H1 (cell line): Measurements from ENCODE around the gene DIAPH2. TPM values are rescaled to one million over a fixed set of nuclear protein-coding genes. Genes with fewer than 3 reads are reported as not detected.
A peak's percentile ranks its signal among the peaks of the same experiment; 100 is the strongest.

Experiments
- CTCF ChIA-PET: fragments of 300-600 bp; sonication (Branson Sonifier 250); formaldehyde crosslinking; loops from one replicate; lab custom pipeline; 2021; ENCODE audit not compliant: partially characterized antibody; lab: Charles Lee
- POLR2A ChIA-PET: fragments of 300-600 bp; sonication (Branson Sonifier 250); formaldehyde crosslinking; loops from one replicate; lab custom pipeline; 2021; ENCODE audit warnings: inconsistent platforms; ENCODE audit not compliant: partially characterized antibody; lab: Charles Lee
- DNase-seq, 2 experiments: peaks; one replicate each; pipeline versions ENCODE4 v3.0.0 to v3.0.0-alpha.2; 2010 to 2022; ENCODE audit warnings: low spot score in 2 of 2, low read depth in 1 of 2, mixed read lengths in 1 of 2
- FAIRE-seq: peaks from 2 replicates; lab custom pipeline; 2011; peaks lifted over from hg19 to GRCh38; lab: Jason Lieb, UNC
- H2AFZ ChIP-seq: 2 replicates; pipeline ENCODE4 v1.8.1; 2012; ENCODE audit warnings: low read length, inconsistent platforms
- H2AK5ac ChIP-seq: 2 replicates; pipeline ENCODE4 v1.6.1; 2013; ENCODE audit warnings: low read depth, low read length
- H2BK120ac ChIP-seq: replicated peaks from 2 replicates; pipeline ENCODE3; 2013; ENCODE audit warnings: low read depth, low read length, inconsistent platforms
- H2BK12ac ChIP-seq: 2 replicates; pipeline ENCODE4 v1.6.1; 2013; ENCODE audit warnings: low read depth, low read length
- H2BK15ac ChIP-seq: 2 replicates; pipeline ENCODE4 v1.6.1; 2013; ENCODE audit warnings: low read length
- H2BK20ac ChIP-seq: 2 replicates; pipeline ENCODE4 v1.6.1; 2013; ENCODE audit warnings: low read length
- H2BK5ac ChIP-seq: 2 replicates; pipeline ENCODE4 v1.6.1; 2013; ENCODE audit warnings: low read depth, low read length
- H3K14ac ChIP-seq: 2 replicates; pipeline ENCODE4 v1.6.1; 2013; ENCODE audit warnings: inconsistent platforms; ENCODE audit not compliant: insufficient read length
- H3K18ac ChIP-seq: 2 replicates; pipeline ENCODE4 v1.6.1; 2013; ENCODE audit warnings: low read length; ENCODE audit errors: extremely low read depth
- H3K23ac ChIP-seq: 2 replicates; pipeline ENCODE4 v1.6.1; 2013; ENCODE audit warnings: inconsistent platforms; ENCODE audit not compliant: insufficient read length
- H3K23me2 ChIP-seq: 2 replicates; pipeline ENCODE4 v1.6.1; 2013; ENCODE audit warnings: low read depth, low read length
- H3K27ac ChIP-seq: 2 replicates; pipeline ENCODE4 v1.6.1; 2011; ENCODE audit warnings: low read depth, low read length, inconsistent platforms
- H3K27me3 ChIP-seq, 4 experiments: replicated peaks in 1 of 4; 1 replicate in 1 of 4; 2 replicates in 3 of 4; pipeline versions ENCODE4 v1.6.1 to v1.8.1; 2011 to 2013; ENCODE audit warnings: low read length in 3 of 4, mild to moderate bottlenecking in 3 of 4, inconsistent platforms in 2 of 4, mixed read lengths in 2 of 4, moderate library complexity in 1 of 4; ENCODE audit not compliant: control insufficient read depth in 3 of 4, insufficient read depth in 3 of 4; ENCODE audit errors: extremely low read depth in 1 of 4
- H3K36me3 ChIP-seq, 4 experiments: 2 replicates each; pipeline versions ENCODE4 v1.6.1 to v1.8.1; 2011 to 2013; ENCODE audit warnings: mild to moderate bottlenecking in 4 of 4, low read length in 3 of 4, moderate library complexity in 2 of 4, control low read depth in 1 of 4, inconsistent platforms in 1 of 4; ENCODE audit not compliant: insufficient read depth in 4 of 4, control insufficient read depth in 2 of 4
- H3K4ac ChIP-seq: replicated peaks from 2 replicates; pipeline ENCODE3; 2013; ENCODE audit warnings: low read length, low read depth, mixed read lengths, inconsistent platforms; ENCODE audit not compliant: insufficient read length
- H3K4me1 ChIP-seq, 4 experiments: replicated peaks in 1 of 4; 1 replicate in 1 of 4; 2 replicates in 3 of 4; pipeline versions ENCODE4 v1.6.1 to v1.8.1; 2011 to 2013; ENCODE audit warnings: low read length in 3 of 4, inconsistent platforms in 2 of 4, mixed read lengths in 1 of 4; ENCODE audit not compliant: insufficient read depth in 4 of 4, control insufficient read depth in 3 of 4
- H3K4me2 ChIP-seq, 2 experiments: 2 replicates each; pipeline versions ENCODE4 v1.6.1 to v1.8.1; 2011 to 2013; ENCODE audit warnings: low read depth in 2 of 2, low read length in 2 of 2, control low read depth in 1 of 2, inconsistent platforms in 1 of 2, mild to moderate bottlenecking in 1 of 2; ENCODE audit not compliant: insufficient read depth in 1 of 2
- H3K4me3 ChIP-seq, 4 experiments: fragments of 200-600, 300-600 bp in 1 of 4; sonication (generic), shearing (Covaris generic), sonication (Bioruptor Twin) in 1 of 4; 2 replicates each; pipeline versions ENCODE4 v1.5.1 to v1.8.1; 2011 to 2016; ENCODE audit warnings: low read length in 4 of 4, low read depth in 3 of 4, control low read depth in 2 of 4, inconsistent platforms in 2 of 4, mild to moderate bottlenecking in 2 of 4, mixed read lengths in 1 of 4, moderate library complexity in 1 of 4; ENCODE audit not compliant: insufficient read depth in 2 of 4; ENCODE audit errors: extremely low read depth in 1 of 4
- H3K56ac ChIP-seq: replicated peaks from 2 replicates; pipeline ENCODE3; 2013; ENCODE audit warnings: low read depth, mild to moderate bottlenecking, mixed read lengths, low read length, inconsistent platforms; ENCODE audit not compliant: insufficient read length
- H3K79me1 ChIP-seq: 2 replicates; pipeline ENCODE4 v1.6.1; 2013; ENCODE audit warnings: low read depth, low read length, control low read depth
- H3K79me2 ChIP-seq, 2 experiments: 2 replicates each; pipeline versions ENCODE4 v1.6.1 to v1.8.1; 2012 to 2013; ENCODE audit warnings: low read length in 2 of 2, mild to moderate bottlenecking in 2 of 2, inconsistent platforms in 1 of 2; ENCODE audit not compliant: insufficient read depth in 2 of 2, control insufficient read depth in 1 of 2
- H3K9ac ChIP-seq, 4 experiments: replicated peaks in 1 of 4; 1 replicate in 1 of 4; 2 replicates in 3 of 4; pipeline versions ENCODE4 v1.6.1 to v1.8.1; 2011 to 2013; ENCODE audit warnings: low read depth in 3 of 4, low read length in 3 of 4, control low read depth in 2 of 4, mild to moderate bottlenecking in 2 of 4, moderate library complexity in 2 of 4, inconsistent platforms in 1 of 4; ENCODE audit errors: extremely low read depth in 1 of 4
- H3K9me3 ChIP-seq, 2 experiments: 2 replicates each; pipeline versions ENCODE4 v1.6.1 to v1.8.1; 2012 to 2013; ENCODE audit warnings: mild to moderate bottlenecking in 2 of 2, moderate library complexity in 2 of 2, control low read depth in 1 of 2, inconsistent platforms in 1 of 2, low read depth in 1 of 2, low read length in 1 of 2, mixed read lengths in 1 of 2; ENCODE audit not compliant: insufficient read depth in 2 of 2
- H4K20me1 ChIP-seq, 2 experiments: replicated peaks in 1 of 2; 2 replicates each; pipeline versions ENCODE3 to v1.8.1; 2011 to 2013; ENCODE audit warnings: inconsistent platforms in 2 of 2, low read length in 2 of 2, mild to moderate bottlenecking in 1 of 2; ENCODE audit not compliant: insufficient read depth in 2 of 2, control insufficient read depth in 1 of 2
- H4K5ac ChIP-seq: 2 replicates; pipeline ENCODE4 v1.6.1; 2013; ENCODE audit warnings: low read length, low read depth, mixed read lengths, inconsistent platforms; ENCODE audit not compliant: insufficient read length
- H4K8ac ChIP-seq: 2 replicates; pipeline ENCODE4 v1.8.0; 2013; ENCODE audit warnings: mild to moderate bottlenecking, moderate library complexity, low read length, inconsistent platforms; ENCODE audit not compliant: insufficient read depth; ENCODE audit errors: extremely low read depth
- H4K91ac ChIP-seq: replicated peaks from 2 replicates; pipeline ENCODE3; 2013; ENCODE audit warnings: low read length, mixed read lengths, inconsistent platforms; ENCODE audit not compliant: insufficient read length
- ATF2 ChIP-seq: IDR thresholded peaks from 2 replicates; pipeline ENCODE4 v1.6.1; 2012; ENCODE audit warnings: low read length, inconsistent platforms
- BCL11A ChIP-seq, 2 experiments: IDR thresholded peaks; one replicate each; pipeline ENCODE4 v1.6.1; 2011; ENCODE audit warnings: low read depth in 2 of 2, low read length in 2 of 2, mild to moderate bottlenecking in 2 of 2
- EP300 ChIP-seq, 2 experiments: IDR thresholded peaks; 1 replicate in 1 of 2; 2 replicates in 1 of 2; pipeline ENCODE4 v1.6.1; 2011 to 2012; ENCODE audit warnings: low read depth in 2 of 2, low read length in 2 of 2, mild to moderate bottlenecking in 2 of 2, borderline replicate concordance in 1 of 2, inconsistent platforms in 1 of 2, moderate library complexity in 1 of 2
- GABPA ChIP-seq: IDR thresholded peaks from 2 replicates; pipeline ENCODE4 v1.6.1; 2011; ENCODE audit warnings: mild to moderate bottlenecking, low read length, moderate library complexity, borderline replicate concordance; ENCODE audit not compliant: insufficient read depth
- GTF2F1 ChIP-seq: IDR thresholded peaks from 2 replicates; pipeline ENCODE4 v1.6.1; 2012; ENCODE audit warnings: low read depth, low read length, improper control_type of control experiment, borderline replicate concordance
- NANOG ChIP-seq: IDR thresholded peaks from 2 replicates; pipeline ENCODE4 v1.6.1; 2011; ENCODE audit warnings: low read length, low read depth, mild to moderate bottlenecking, inconsistent platforms; ENCODE audit not compliant: insufficient read depth, poor library complexity, severe bottlenecking
- NRF1 ChIP-seq: IDR thresholded peaks from 2 replicates; pipeline ENCODE4 v1.6.1; 2011; ENCODE audit warnings: mild to moderate bottlenecking, low read depth, low read length, improper control_type of control experiment
- POU5F1 ChIP-seq: IDR thresholded peaks from 2 replicates; pipeline ENCODE4 v1.6.1; 2011; ENCODE audit warnings: low read depth, mild to moderate bottlenecking, low read length, moderate library complexity
- SIN3A ChIP-seq, 2 experiments: IDR thresholded peaks in 1 of 2; conservative IDR thresholded peaks in 1 of 2; 2 replicates each; pipeline ENCODE4 v1.6.1; 2011 to 2012; ENCODE audit warnings: low read length in 2 of 2, improper control_type of control experiment in 1 of 2, low read depth in 1 of 2, mild to moderate bottlenecking in 1 of 2
- SIRT6 ChIP-seq: IDR thresholded peaks from one replicate; pipeline ENCODE4 v1.7.1; 2012; ENCODE audit warnings: low read length, inconsistent platforms
- TAF7 ChIP-seq: optimal IDR thresholded peaks from 2 replicates; pipeline ENCODE3; 2011; ENCODE audit warnings: low read depth, mild to moderate bottlenecking, inconsistent platforms, low read length, moderate library complexity, borderline replicate concordance
- TCF12 ChIP-seq: IDR thresholded peaks from 2 replicates; pipeline ENCODE4 v1.6.1; 2011; ENCODE audit warnings: low read depth, mild to moderate bottlenecking, low read length
- ZNF274 ChIP-seq: IDR thresholded peaks from 2 replicates; pipeline ENCODE4 v1.7.0; 2012; ENCODE audit warnings: low read length, borderline replicate concordance; ENCODE audit errors: extremely low read depth
- polyA plus RNA-seq, 7 experiments: library from polyadenylated mRNA; depleted of rRNA in 3 of 7; stranded (reverse) in 5 of 7; unstranded in 2 of 7; fragments of >200 nt in 5 of 7; fragments of 200-250 nt in 2 of 7; gene quantifications; 1 replicate in 5 of 7; 2 replicates in 1 of 7; 4 replicates in 1 of 7; pipeline versions ENCODE4 v1.2.1 to v1.2.3, GENCODE V29; 2011 to 2013; ENCODE audit warnings: missing spikeins in 2 of 7, mixed read lengths in 2 of 7
- total RNA-seq: library from RNA; stranded (reverse); fragmentation: NEBNext Ultra II Directional; extraction: Animal tissue kit (Norgen Biotek cat#: 25700); gene quantifications from 2 replicates; pipeline ENCODE4 v1.2.1, GENCODE V29; 2021

The DIAPH2 gene
- total and polyA plus RNA-seq, 2 of the 8 experiments (the other 6 are each of a cell fraction or from before 2014, with no cell fraction given) = 4.4 to 24.3 TPM

GRCh38 chrX:97504431-97504830 is 819.8 kb downstream of the DIAPH2 start:
- no peaks in the 10 kb centered on the region for H3K79me1 ChIP-seq
- H3K18ac ChIP-seq = no peak overlapping the region
- no peak overlapping the region for H4K8ac ChIP-seq
- no peak overlapping the region for H2BK12ac ChIP-seq
- no peak overlapping the region for H2BK120ac ChIP-seq
- no peak overlapping the region for H3K9ac ChIP-seq
- no peak overlapping the region for H3K4me2 ChIP-seq
- H4K20me1 ChIP-seq = no peaks in the 10 kb centered on the region
- H2BK15ac ChIP-seq = no peak overlapping the region
- H2AK5ac ChIP-seq = no peak overlapping the region
- no peak overlapping the region for H3K14ac ChIP-seq
- no peak overlapping the region for H2BK20ac ChIP-seq
- DNase-seq = no peak
- H3K4me1 ChIP-seq = peaks cover 0 to 3% (median 1%) of the 10 kb centered on the region in 4 experiments; a peak in 4 of 7 replicates
- H3K36me3 ChIP-seq = no peaks in the 10 kb centered on the region
- H3K23me2 ChIP-seq = no peaks in the 10 kb centered on the region
- no peak overlapping the region for H3K56ac ChIP-seq
- H3K23ac ChIP-seq = no peak overlapping the region
- POLR2A ChIA-PET = no interaction called here
- no peak overlapping the region for H4K5ac ChIP-seq
- H4K91ac ChIP-seq = no peak overlapping the region
- H3K4ac ChIP-seq = no peak overlapping the region
- H3K4me3 ChIP-seq = no peak overlapping the region
- H2BK5ac ChIP-seq = no peak overlapping the region
- no peaks in the 10 kb centered on the region for H3K27me3 ChIP-seq
- CTCF ChIA-PET = no interaction called here
- no peaks in the 10 kb centered on the region for H3K79me2 ChIP-seq
- H2AFZ ChIP-seq = no peak overlapping the region
- FAIRE-seq = no peak
- no peak overlapping the region for H3K27ac ChIP-seq
- no peaks in the 10 kb centered on the region for H3K9me3 ChIP-seq
- TF ChIP-seq SIN3A (conservative IDR thresholded peaks at IDR 0.05 in 1 of 2, IDR thresholded peaks at IDR 0.05 in 1 of 2; ENCODE audit: low read depth in 1 of 2, low read length in 2 of 2) (no peak), GABPA (no peak), SIRT6 (no peak), NANOG (peak; percentile 72), NRF1 (no peak), TAF7 (no peak), ZNF274 (no peak), BCL11A (IDR thresholded peaks at IDR 0.05; ENCODE audit: low read depth in 2 of 2, low read length in 2 of 2) (no peak), GTF2F1 (no peak), EP300 (IDR thresholded peaks at IDR 0.05; ENCODE audit: borderline replicate concordance in 1 of 2, low read depth in 2 of 2, low read length in 2 of 2) (no peak), ATF2 (no peak), POU5F1 (0 out of 2 replicates have a peak, but pooled peaks have one; percentile 41), TCF12 (no peak)
